ENCODE measurements around the gene KIAA0408. TPM values are rescaled to one million over a fixed set of nuclear protein-coding genes. Genes with fewer than 3 reads are reported as not detected.
A peak's percentile ranks its signal among the peaks of the same experiment; 100 is the strongest.

Gene KIAA0408
- total and polyA plus RNA-seq, 7 donors = 4.4 to 48.0 (median 18.8) TPM

DNA sequence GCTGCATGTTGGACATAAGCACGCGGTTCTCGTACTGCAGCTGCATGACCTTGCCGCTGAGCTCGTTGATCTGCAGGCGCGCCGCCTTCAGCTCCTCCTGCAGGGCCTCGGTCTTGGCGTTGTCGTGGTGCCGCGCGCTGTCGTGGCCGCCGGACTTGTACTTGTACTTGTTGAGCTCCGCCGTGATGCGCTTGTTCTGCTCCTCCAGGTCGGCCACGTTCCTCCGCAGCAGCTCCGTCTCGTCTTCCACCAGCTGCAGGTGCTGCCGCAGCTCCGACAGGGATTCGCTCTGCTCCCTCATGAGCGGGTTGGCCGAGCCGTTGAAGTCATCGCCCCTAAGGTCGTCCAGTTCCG is 16.6 kb upstream of the KIAA0408 start:
- no peaks in the 10 kb centered on the region for H3K36me3 ChIP-seq (ENCODE audit: insufficient read depth in 1 of 2, low read depth in 1 of 2)
- H3K9me3 ChIP-seq = no peaks in the 10 kb centered on the region
- intact Hi-C loops (cut with DNase I) = no loop called here
- H3K27ac ChIP-seq = no peak overlapping the region
- H3K27me3 ChIP-seq (ENCODE audit: insufficient read depth in 3 of 3, low read length in 2 of 3) = no peaks in the 10 kb centered on the region
- 90 to 93% (median 91%) methylated on average over 31 to 34 of the region's 34 CpGs for WGBS, 3 donors
- ATAC-seq = no peak
- TF ChIP-seq CTCF (IDR thresholded peaks at IDR 0.05) = no peak
- H3K4me3 ChIP-seq = no peak overlapping the region
- H3K4me1 ChIP-seq = no peaks in the 10 kb centered on the region
- DNase-seq = peak in 1 of 2 donors; percentile 42

- WGBS, 3 donors = 89 to 92% (median 91%) methylated on average over 68 to 87 of the region's 87 CpGs
- ATAC-seq (no peak), DNase-seq (peak in 1 of 2 donors; percentile 45)
- no peaks in the 10 kb centered on the region for H3K9me3 ChIP-seq
- no peaks in the 10 kb centered on the region for H3K36me3 ChIP-seq (ENCODE audit: insufficient read depth in 1 of 2, low read depth in 1 of 2)
- no peaks in the 10 kb centered on the region for H3K4me1 ChIP-seq
- H3K27me3 ChIP-seq (ENCODE audit: insufficient read depth in 3 of 3, low read length in 2 of 3) = no peaks in the 10 kb centered on the region
- intact Hi-C loops (cut with DNase I) = no loop called here
- no peak overlapping the region for H3K4me3 ChIP-seq
- TF ChIP-seq CTCF (IDR thresholded peaks at IDR 0.05) = no peak
- H3K27ac ChIP-seq = no peak overlapping the region
These were observed 16.1 kb upstream of the KIAA0408 start for GRCh38 chr6:127475135-127475822.

DNA sequence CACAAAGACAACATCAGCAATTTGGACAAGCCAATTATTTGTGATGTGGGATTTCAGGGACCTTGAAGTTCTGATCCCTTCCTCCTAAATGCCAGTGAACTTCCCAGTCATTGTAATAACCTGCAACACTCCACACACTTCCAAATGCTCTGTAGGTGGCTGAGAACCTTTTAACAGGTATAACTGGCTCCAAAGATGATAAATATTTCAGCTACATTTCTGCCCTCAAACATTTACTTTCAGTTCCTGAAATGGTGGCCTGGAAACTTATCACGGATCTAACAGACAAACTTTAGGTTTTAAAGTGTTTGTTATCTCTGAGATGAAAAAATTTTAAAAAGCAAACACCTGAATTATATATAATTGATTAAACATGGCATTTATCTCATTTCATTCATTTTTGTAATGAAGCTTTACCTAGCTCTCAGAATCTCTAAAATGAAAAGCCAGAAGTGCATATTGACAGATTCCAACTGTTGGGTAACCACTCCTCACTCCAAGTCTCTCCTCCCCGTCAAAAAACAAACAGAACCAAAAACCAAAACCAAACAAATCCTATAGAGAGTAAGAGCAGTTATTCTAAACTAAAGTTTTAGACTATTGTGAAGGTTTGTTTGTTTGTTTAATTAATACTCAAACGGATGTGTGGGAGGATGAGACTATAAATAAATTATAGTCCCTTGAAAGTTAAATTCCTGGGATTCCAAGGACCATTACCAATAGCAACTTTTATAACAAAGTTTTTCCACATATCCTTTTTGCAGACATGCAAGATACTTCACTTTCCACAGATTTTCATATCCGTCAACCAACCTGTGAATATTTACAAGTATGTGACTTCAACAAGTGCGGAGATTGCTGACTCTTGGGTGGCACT is 12.4 kb upstream of the KIAA0408 start:
- WGBS, 3 donors = 67 to 71% (median 70%) methylated on average over 5 of the region's 5 CpGs

DNA sequence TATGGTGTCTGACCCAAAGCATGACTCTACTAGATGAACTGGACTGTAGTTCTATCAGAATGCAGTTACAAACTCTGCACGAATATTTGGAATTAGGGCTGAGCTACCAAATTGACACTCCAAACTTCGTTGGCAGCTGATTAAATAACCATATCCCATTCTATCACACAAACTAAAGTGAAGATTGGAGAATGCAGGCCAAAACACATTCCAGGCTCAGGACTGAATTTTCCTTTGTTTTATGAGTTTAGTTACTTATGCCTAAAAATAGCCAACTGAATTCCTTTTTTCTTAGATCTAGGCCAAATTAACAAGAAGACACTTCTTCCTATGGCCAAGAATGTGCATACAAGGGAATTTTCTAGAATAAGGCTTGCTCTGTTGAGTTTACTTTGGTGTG is 9.7 kb upstream of the KIAA0408 start:
- intact Hi-C loops (cut with DNase I) = loop anchor here (5.0 to 10.0 kb wide), 3 partner anchors 46 to 168 kb away; partner anchors contain the start of gene MTCL3 (in 1 of the 2)
- H3K36me3 ChIP-seq (ENCODE audit: insufficient read depth in 1 of 2, low read depth in 1 of 2) = no peaks in the 10 kb centered on the region
- no peaks in the 10 kb centered on the region for H3K9me3 ChIP-seq
- H3K4me1 ChIP-seq = peaks cover 9% of the 10 kb centered on the region
- no peak for TF ChIP-seq CTCF (IDR thresholded peaks at IDR 0.05)
- H3K27me3 ChIP-seq (ENCODE audit: insufficient read depth in 3 of 3, low read length in 2 of 3) = no peaks in the 10 kb centered on the region
- no peak overlapping the region for H3K27ac ChIP-seq
- no peak overlapping the region for H3K4me3 ChIP-seq
- ATAC-seq = no peak
- 46 to 55% (median 53%) methylated on average over 2 of the region's 2 CpGs for WGBS, 3 donors
- DNase-seq = no peak

More for the DNA sequence above, 12.4 kb upstream of the KIAA0408 start:
- no peak for ATAC-seq
- Histone ChIP-seq H3K4me3 (no peak overlapping the region), H3K9me3 (no peaks in the 10 kb centered on the region), H3K27me3 (ENCODE audit: insufficient read depth in 3 of 3, low read length in 2 of 3) (no peaks in the 10 kb centered on the region), H3K4me1 (no peaks in the 10 kb centered on the region), H3K36me3 (ENCODE audit: insufficient read depth in 1 of 2, low read depth in 1 of 2) (no peaks in the 10 kb centered on the region), H3K27ac (no peak overlapping the region)
- intact Hi-C loops (cut with DNase I) = no loop called here
- no peak for DNase-seq
- no peak for TF ChIP-seq CTCF (IDR thresholded peaks at IDR 0.05)
